ENCODE results near the gene NR2C2.

Gene NR2C2

GRCh38 chr3:15086263-15086662, 138.9 kb downstream of the NR2C2 start:
- ATAC-seq = no peak

GRCh38 chr3:15086699-15087098, 139.3 kb downstream of the NR2C2 start:
- ATAC-seq = no peak
- TF ChIP-seq OSR1 (CRISPR knock-in tag; IDR thresholded peaks at IDR 0.05) = no peak
- no peak for TF ChIP-seq CSRNP3 (CRISPR knock-in tag; IDR thresholded peaks at IDR 0.05)
- no peak for TF ChIP-seq ZNF565 (CRISPR knock-in tag; conservative IDR thresholded peaks at IDR 0.05; ENCODE audit: low read depth)
- TF ChIP-seq CSDC2 (CRISPR knock-in tag; IDR thresholded peaks at IDR 0.05) = no peak
- no peak for TF ChIP-seq ESRRG (CRISPR knock-in tag; IDR thresholded peaks at IDR 0.05)
- TF ChIP-seq ZNF8 (CRISPR knock-in tag; IDR thresholded peaks at IDR 0.05) = no peak
- TF ChIP-seq BACH2 (CRISPR knock-in tag; IDR thresholded peaks at IDR 0.05; ENCODE audit: borderline replicate concordance) = no peak
- no peak for TF ChIP-seq POU6F1 (CRISPR knock-in tag; IDR thresholded peaks at IDR 0.05; ENCODE audit: borderline replicate concordance, low read depth)
- TF ChIP-seq PPARA (CRISPR knock-in tag; IDR thresholded peaks at IDR 0.05; ENCODE audit: borderline replicate concordance) = no peak
- TF ChIP-seq ZFP30 (CRISPR knock-in tag; IDR thresholded peaks at IDR 0.05) = no peak
- no peak for TF ChIP-seq RARB (CRISPR knock-in tag; IDR thresholded peaks at IDR 0.05)
- TF ChIP-seq ZFP3 (CRISPR knock-in tag; IDR thresholded peaks at IDR 0.05) = no peak
- no peak for TF ChIP-seq TOX (CRISPR knock-in tag; IDR thresholded peaks at IDR 0.05; ENCODE audit: borderline replicate concordance)
- TF ChIP-seq ZNF70 (CRISPR knock-in tag; IDR thresholded peaks at IDR 0.05) = no peak

More at GRCh38 chr3:15086263-15086662, 138.9 kb downstream of the NR2C2 start:
- TF ChIP-seq TCF4 (CRISPR knock-in tag; IDR thresholded peaks at IDR 0.05; ENCODE audit: borderline replicate concordance) (no peak), ZFP3 (CRISPR knock-in tag; IDR thresholded peaks at IDR 0.05) (no peak), CSRNP3 (CRISPR knock-in tag; IDR thresholded peaks at IDR 0.05) (no peak), CSDC2 (CRISPR knock-in tag; IDR thresholded peaks at IDR 0.05) (no peak)

GRCh38 chr3:15089201-15089600, 141.8 kb downstream of the NR2C2 start:
- TF ChIP-seq BACH2 (CRISPR knock-in tag; IDR thresholded peaks at IDR 0.05; ENCODE audit: borderline replicate concordance) (no peak), CREB5 (CRISPR knock-in tag; IDR thresholded peaks at IDR 0.05; ENCODE audit: low read depth) (no peak), ZNF8 (CRISPR knock-in tag; IDR thresholded peaks at IDR 0.05) (no peak), CSRNP3 (CRISPR knock-in tag; IDR thresholded peaks at IDR 0.05) (no peak), ZNF70 (CRISPR knock-in tag; IDR thresholded peaks at IDR 0.05) (no peak), GLIS3 (CRISPR knock-in tag; IDR thresholded peaks at IDR 0.05) (no peak), ZFP30 (CRISPR knock-in tag; IDR thresholded peaks at IDR 0.05) (no peak), ZNF565 (CRISPR knock-in tag; conservative IDR thresholded peaks at IDR 0.05; ENCODE audit: low read depth) (no peak)
- ATAC-seq = no peak

- no peak for ATAC-seq
- TF ChIP-seq ZNF565 (CRISPR knock-in tag; conservative IDR thresholded peaks at IDR 0.05; ENCODE audit: low read depth) (no peak), GLIS3 (CRISPR knock-in tag; IDR thresholded peaks at IDR 0.05) (no peak), SNAI2 (CRISPR knock-in tag; IDR thresholded peaks at IDR 0.05) (no peak), ZNF70 (CRISPR knock-in tag; IDR thresholded peaks at IDR 0.05) (no peak), RARB (CRISPR knock-in tag; IDR thresholded peaks at IDR 0.05) (no peak), ZNF8 (CRISPR knock-in tag; IDR thresholded peaks at IDR 0.05) (no peak), CSDC2 (CRISPR knock-in tag; IDR thresholded peaks at IDR 0.05) (no peak), PATZ1 (CRISPR knock-in tag; IDR thresholded peaks at IDR 0.05; ENCODE audit: borderline replicate concordance) (no peak), ZFP3 (CRISPR knock-in tag; IDR thresholded peaks at IDR 0.05) (no peak), CSRNP3 (CRISPR knock-in tag; IDR thresholded peaks at IDR 0.05) (no peak), POU6F1 (CRISPR knock-in tag; IDR thresholded peaks at IDR 0.05; ENCODE audit: borderline replicate concordance, low read depth) (no peak), OSR1 (CRISPR knock-in tag; IDR thresholded peaks at IDR 0.05) (no peak), CREB5 (CRISPR knock-in tag; IDR thresholded peaks at IDR 0.05; ENCODE audit: low read depth) (no peak)
These were observed 144.2 kb downstream of the NR2C2 start for GRCh38 chr3:15091575-15091974.
